LNCaP clone FGC (cell line): ENCODE results near the gene MYO16.
"Not testable (repeated sequence)": the region's sequence is repeated elsewhere in the genome, so short reads cannot be mapped to it uniquely, and the experiment has no call there.

Source experiments
- DNase-seq: peaks from one replicate; pipeline ENCODE4 v3.0.0-alpha.2; 2011; ENCODE audit warnings: low read depth
- H3K4me3 ChIP-seq: 2 replicates; pipeline ENCODE4 v1.5.1; 2011; ENCODE audit warnings: mild to moderate bottlenecking, low read depth, low read length, control low read depth
- TF ChIP-seq, protein P1 (sequence below): IDR thresholded peaks from 2 replicates; pipeline ENCODE4 v1.5.1; 2012; ENCODE audit warnings: mild to moderate bottlenecking; ENCODE audit not compliant: control insufficient read depth, insufficient read depth; ENCODE audit errors: extremely low read depth

Gene MYO16

DNA sequence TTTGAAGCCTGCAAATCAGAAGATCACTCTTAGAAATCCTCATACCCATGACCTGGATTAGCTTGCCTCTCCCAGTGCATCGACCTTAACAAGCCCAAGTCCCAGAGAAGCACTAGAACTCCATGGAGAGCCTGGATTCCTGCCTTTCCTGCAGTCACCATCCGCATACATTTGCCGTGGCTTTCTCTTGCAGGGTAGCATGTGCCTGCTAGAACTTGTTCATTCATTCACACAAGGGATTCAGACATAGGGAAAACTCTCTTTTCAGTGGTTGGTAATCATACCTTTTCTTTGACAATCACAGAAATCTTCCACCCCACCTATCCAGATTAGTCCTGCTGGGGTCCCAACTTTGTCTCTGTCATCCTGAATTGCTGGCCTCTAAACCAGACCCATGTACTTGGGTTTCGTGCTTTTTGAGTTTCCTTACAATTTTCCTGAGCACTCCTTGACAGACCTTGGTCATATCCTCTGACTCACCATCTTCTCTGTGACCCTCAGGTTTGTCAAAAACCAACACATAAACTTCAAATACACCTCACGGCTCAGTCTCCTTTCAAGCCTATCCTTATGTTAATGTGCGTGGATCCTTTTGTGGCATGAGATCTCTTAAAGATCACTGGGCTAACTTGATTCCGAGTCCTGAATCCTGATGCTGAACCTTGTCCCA lies 355.0 kb downstream of the MYO16 start:
- DNase-seq = no peak
- TF ChIP-seq, protein P1, sequence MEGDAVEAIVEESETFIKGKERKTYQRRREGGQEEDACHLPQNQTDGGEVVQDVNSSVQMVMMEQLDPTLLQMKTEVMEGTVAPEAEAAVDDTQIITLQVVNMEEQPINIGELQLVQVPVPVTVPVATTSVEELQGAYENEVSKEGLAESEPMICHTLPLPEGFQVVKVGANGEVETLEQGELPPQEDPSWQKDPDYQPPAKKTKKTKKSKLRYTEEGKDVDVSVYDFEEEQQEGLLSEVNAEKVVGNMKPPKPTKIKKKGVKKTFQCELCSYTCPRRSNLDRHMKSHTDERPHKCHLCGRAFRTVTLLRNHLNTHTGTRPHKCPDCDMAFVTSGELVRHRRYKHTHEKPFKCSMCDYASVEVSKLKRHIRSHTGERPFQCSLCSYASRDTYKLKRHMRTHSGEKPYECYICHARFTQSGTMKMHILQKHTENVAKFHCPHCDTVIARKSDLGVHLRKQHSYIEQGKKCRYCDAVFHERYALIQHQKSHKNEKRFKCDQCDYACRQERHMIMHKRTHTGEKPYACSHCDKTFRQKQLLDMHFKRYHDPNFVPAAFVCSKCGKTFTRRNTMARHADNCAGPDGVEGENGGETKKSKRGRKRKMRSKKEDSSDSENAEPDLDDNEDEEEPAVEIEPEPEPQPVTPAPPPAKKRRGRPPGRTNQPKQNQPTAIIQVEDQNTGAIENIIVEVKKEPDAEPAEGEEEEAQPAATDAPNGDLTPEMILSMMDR = no peak
- no peak overlapping the region for H3K4me3 ChIP-seq

GRCh38 chr13:108985166-108985565 lies 355.8 kb downstream of the MYO16 start:
- TF ChIP-seq, protein P1 = no peak
- DNase-seq = no peak
- H3K4me3 ChIP-seq = no peak overlapping the region

DNA sequence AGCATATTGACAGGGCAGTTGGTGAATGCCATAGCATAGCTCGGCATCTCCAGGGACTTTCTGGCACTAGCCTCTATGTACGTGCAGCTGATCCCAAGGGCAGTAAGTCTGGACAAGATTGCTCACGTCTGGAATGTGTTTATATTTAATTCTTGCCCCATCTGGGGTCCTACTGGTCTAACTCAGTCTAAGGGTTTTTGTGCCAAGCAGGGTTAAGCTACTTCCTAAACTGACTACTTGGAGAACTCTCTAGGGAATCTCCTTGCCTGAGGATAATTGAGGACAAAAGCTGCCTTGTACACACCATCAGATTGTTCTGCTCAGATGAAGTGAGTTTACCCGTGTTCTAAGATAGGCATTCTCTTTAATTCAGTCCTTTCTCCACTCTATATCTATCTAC lies 358.1 kb downstream of the MYO16 start:
- no peak for DNase-seq
- no peak overlapping the region for H3K4me3 ChIP-seq
- TF ChIP-seq, protein P1 = no peak

- no peak overlapping the region for H3K4me3 ChIP-seq
- DNase-seq = no peak
- TF ChIP-seq, protein P1 = no peak
Observed at GRCh38 chr13:108987944-108988343, 358.5 kb downstream of the MYO16 start.

DNA sequence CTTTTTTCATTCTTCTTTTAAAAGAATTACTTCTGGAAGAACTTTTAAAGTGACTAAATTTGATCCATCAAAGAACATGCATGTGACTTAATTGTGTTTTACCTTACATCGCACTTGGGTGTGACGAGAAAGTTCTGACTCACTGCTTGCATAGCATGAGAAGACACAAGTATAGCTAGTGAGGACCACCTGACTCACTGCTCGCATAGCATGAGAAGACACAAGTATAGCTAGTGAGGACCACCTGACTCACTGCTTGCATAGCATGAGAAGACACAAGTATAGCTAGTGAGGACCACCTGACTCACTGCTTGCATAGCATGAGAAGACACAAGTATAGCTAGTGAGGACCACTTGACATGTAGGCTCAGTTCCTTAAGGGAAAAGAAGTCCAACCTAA lies 362.0 kb downstream of the MYO16 start:
- H3K4me3 ChIP-seq, DNase-seq: not testable (repeated sequence)

GRCh38 chr13:108993346-108993745 lies 363.9 kb downstream of the MYO16 start:
- TF ChIP-seq, protein P1 = no peak
- no peak overlapping the region for H3K4me3 ChIP-seq
- no peak for DNase-seq

- TF ChIP-seq, protein P1 = no peak
- H3K4me3 ChIP-seq = no peak overlapping the region
- no peak for DNase-seq
Observed at GRCh38 chr13:108996430-108996829, 367.0 kb downstream of the MYO16 start.
